ENCODE data around the gene CMPK2. TPM values are rescaled to one million over a fixed set of nuclear protein-coding genes. Genes with fewer than 3 reads are reported as not detected.

CMPK2 gene
- total and polyA plus RNA-seq, 4 donors, result 5.7 to 14.8 (median 11.2) TPM

DNA sequence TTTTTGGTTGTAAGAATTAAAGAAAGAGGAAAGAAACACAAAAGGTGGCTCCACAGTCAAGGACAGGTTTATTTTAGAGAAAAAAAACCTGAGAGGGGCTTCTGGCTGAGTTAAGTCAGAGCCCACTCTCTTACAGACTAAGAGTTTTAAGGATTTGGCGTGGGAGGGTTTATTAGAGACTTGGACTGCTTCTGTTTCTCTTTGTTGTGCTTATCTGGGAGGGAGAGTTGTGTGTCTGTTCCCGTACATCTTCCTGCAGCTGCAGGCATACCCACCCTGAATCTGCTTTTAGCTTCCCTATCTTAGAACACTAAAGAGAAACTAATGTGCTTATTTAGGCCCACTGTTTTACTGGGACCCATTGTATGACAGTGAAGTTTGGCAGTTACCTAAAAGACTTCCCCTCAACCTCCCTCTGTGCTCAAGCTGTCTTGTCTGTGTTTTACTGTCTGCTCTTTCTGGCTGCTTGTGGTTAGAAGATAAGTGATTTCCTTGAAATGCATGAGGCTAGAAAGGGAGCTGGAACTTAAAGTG is 14.6 kb upstream of the CMPK2 start:
- H3K4me3 ChIP-seq, result no peak overlapping the region
- no peaks in the 10 kb centered on the region for H3K27me3 ChIP-seq (ENCODE audit: control insufficient read depth in 3 of 3, insufficient read depth in 3 of 3, low read length in 2 of 3)
- H3K4me1 ChIP-seq (ENCODE audit: control insufficient read depth in 5 of 5, insufficient read depth in 5 of 5, low read length in 5 of 5), result peaks cover 1 to 18% (median 6%) of the 10 kb centered on the region in 5 donors
- TF ChIP-seq, protein P1, sequence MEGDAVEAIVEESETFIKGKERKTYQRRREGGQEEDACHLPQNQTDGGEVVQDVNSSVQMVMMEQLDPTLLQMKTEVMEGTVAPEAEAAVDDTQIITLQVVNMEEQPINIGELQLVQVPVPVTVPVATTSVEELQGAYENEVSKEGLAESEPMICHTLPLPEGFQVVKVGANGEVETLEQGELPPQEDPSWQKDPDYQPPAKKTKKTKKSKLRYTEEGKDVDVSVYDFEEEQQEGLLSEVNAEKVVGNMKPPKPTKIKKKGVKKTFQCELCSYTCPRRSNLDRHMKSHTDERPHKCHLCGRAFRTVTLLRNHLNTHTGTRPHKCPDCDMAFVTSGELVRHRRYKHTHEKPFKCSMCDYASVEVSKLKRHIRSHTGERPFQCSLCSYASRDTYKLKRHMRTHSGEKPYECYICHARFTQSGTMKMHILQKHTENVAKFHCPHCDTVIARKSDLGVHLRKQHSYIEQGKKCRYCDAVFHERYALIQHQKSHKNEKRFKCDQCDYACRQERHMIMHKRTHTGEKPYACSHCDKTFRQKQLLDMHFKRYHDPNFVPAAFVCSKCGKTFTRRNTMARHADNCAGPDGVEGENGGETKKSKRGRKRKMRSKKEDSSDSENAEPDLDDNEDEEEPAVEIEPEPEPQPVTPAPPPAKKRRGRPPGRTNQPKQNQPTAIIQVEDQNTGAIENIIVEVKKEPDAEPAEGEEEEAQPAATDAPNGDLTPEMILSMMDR (IDR thresholded peaks at IDR 0.05; ENCODE audit: control extremely low read depth, extremely low read depth), result no peak
- 39 to 59% methylated on average over 2 of the region's 2 CpGs for WGBS, 2 donors
- ATAC-seq (ENCODE audit: insufficient read depth, low FRiP score) (no peak), DNase-seq (no peak)
- H3K9ac ChIP-seq (ENCODE audit: insufficient read depth in 1 of 2, low read length in 2 of 2), result no peak overlapping the region
- H3K9me3 ChIP-seq (ENCODE audit: control insufficient read depth in 4 of 4, insufficient read depth in 3 of 4, low read length in 3 of 4), result no peaks in the 10 kb centered on the region
- no peaks in the 10 kb centered on the region for H3K36me3 ChIP-seq (ENCODE audit: control insufficient read depth in 4 of 4, insufficient read depth in 4 of 4, low read length in 4 of 4)
- no peak overlapping the region for H3K27ac ChIP-seq (ENCODE audit: low read depth in 1 of 2, low read length in 1 of 2)

DNA sequence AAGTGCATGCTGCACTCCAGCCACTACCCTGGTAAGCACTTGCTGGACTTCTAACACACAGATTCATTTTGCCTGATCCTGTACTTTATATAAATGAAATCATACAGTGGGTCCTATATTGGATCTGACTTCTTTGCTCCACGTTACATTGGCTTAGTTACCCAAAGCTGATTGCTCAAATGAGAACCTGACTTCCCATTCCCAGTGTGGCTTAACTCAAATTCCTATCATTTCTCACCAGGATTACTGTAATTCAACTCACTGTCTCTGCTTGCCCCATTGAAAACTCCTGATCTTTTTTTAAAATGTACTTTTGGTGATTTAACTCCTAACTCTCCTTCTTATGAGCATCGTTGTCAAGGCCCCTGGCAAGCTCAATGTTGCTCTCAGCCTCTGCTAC is 13.3 kb upstream of the CMPK2 start:
- DNase-seq (no peak), ATAC-seq (ENCODE audit: insufficient read depth, low FRiP score) (no peak)
- Histone ChIP-seq H3K27me3 (ENCODE audit: control insufficient read depth in 3 of 3, insufficient read depth in 3 of 3, low read length in 2 of 3) (no peaks in the 10 kb centered on the region), H3K4me1 (ENCODE audit: control insufficient read depth in 5 of 5, insufficient read depth in 5 of 5, low read length in 5 of 5) (peaks cover 1 to 17% (median 6%) of the 10 kb centered on the region in 5 donors), H3K9ac (ENCODE audit: insufficient read depth in 1 of 2, low read length in 2 of 2) (no peak overlapping the region), H3K9me3 (ENCODE audit: control insufficient read depth in 4 of 4, insufficient read depth in 3 of 4, low read length in 3 of 4) (peaks cover 0 to under 1% (median 0%) of the 10 kb centered on the region in 4 donors), H3K27ac (ENCODE audit: low read depth in 1 of 2, low read length in 1 of 2) (no peak overlapping the region), H3K36me3 (ENCODE audit: control insufficient read depth in 4 of 4, insufficient read depth in 4 of 4, low read length in 4 of 4) (no peaks in the 10 kb centered on the region), H3K4me3 (no peak overlapping the region)
- TF ChIP-seq, protein P1 (IDR thresholded peaks at IDR 0.05; ENCODE audit: control extremely low read depth, extremely low read depth), result no peak
- 56 to 59% methylated on average over 2 of the region's 2 CpGs for WGBS, 2 donors

DNA sequence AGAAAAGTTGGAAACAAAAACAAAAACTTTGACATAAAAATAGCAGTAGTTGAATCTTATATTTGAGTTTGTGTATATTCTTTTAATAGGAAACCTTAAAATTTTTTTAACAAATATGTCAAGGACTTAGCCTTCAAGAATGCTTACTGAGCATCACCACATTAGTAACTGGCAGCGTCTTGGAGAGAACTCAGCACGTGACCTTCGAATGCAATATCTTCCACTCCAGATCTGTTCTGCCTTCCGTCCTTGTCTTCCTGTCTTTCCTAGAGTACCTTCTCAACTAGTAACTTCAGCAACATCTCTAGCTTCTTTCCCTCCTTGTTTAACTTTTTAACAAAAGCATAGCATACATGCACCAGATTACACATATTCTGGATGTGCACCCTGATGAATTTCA is 12.8 kb upstream of the CMPK2 start:
- H3K27ac ChIP-seq (ENCODE audit: low read depth in 1 of 2, low read length in 1 of 2), result no peak overlapping the region
- 15 to 16% methylated on average over 4 of the region's 4 CpGs for WGBS, 2 donors
- no peak for ATAC-seq (ENCODE audit: insufficient read depth, low FRiP score)

More for the DNA sequence above, 12.8 kb upstream of the CMPK2 start:
- H3K4me3 ChIP-seq, result no peak overlapping the region
- no peaks in the 10 kb centered on the region for H3K36me3 ChIP-seq (ENCODE audit: control insufficient read depth in 4 of 4, insufficient read depth in 4 of 4, low read length in 4 of 4)
- H3K27me3 ChIP-seq (ENCODE audit: control insufficient read depth in 3 of 3, insufficient read depth in 3 of 3, low read length in 2 of 3), result no peaks in the 10 kb centered on the region
- H3K9me3 ChIP-seq (ENCODE audit: control insufficient read depth in 4 of 4, insufficient read depth in 3 of 4, low read length in 3 of 4), result peaks cover 0 to 3% (median 0%) of the 10 kb centered on the region in 4 donors
- TF ChIP-seq, protein P1 (IDR thresholded peaks at IDR 0.05; ENCODE audit: control extremely low read depth, extremely low read depth), result no peak
- peaks cover 3 to 13% (median 6%) of the 10 kb centered on the region in 5 donors for H3K4me1 ChIP-seq (ENCODE audit: control insufficient read depth in 5 of 5, insufficient read depth in 5 of 5, low read length in 5 of 5)
- no peak for DNase-seq
- H3K9ac ChIP-seq (ENCODE audit: insufficient read depth in 1 of 2, low read length in 2 of 2), result no peak overlapping the region
